Inflammatory macrophage treated with lipopolysaccharide for 1 hour (primary cell): ENCODE measurements around the gene PLCH2.

Experiments used
- DNase-seq, 2 donors: peaks; one replicate each; pipeline ENCODE4 v3.0.0-alpha.2; 2020 to 2022

The PLCH2 gene

DNA sequence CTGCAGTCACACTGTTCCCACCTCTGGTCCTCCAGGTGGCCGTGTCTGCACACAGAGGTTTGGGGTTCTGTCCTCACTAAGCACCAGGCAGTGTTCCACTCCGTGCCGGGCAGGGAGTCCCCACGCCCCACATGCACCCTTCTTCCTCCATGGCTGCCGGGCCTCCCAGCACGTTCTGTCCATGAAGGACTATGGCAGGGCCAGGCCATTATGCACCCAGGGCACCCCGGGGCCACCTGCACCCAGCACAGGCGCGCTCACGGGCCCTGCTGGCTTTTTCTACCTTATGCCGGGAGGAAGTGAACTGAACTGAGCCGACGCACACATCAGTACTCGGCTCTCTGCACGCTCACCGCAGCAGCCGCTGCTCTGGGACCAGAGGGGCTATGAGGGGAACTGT, 40.0 kb downstream of the PLCH2 start:
- no peak for DNase-seq

DNA sequence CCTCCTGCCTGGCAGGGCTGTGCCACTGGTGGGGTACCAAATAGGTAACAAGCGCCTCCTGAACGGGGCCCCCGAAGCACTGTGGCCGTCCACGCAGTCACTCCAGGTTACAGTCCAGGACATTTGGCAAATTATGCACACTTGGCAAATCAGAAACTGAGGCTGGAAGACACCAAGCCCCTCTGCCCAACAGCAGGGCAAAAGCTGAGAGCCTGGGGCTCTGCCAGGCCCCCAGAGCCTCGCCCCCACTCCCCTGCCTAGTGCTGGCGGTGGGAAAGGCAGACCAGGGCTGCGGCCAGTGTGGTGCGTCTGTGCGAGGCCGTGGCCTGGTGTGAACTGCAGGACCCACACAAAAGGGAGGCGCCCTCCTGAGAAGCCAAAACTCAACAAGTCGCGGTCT, 40.9 kb downstream of the PLCH2 start:
- DNase-seq, result no peak

GRCh38 chr1:2517966-2518365, 41.9 kb downstream of the PLCH2 start:
- DNase-seq, result no peak

- no peak for DNase-seq
Measured at GRCh38 chr1:2518528-2518927, 42.4 kb downstream of the PLCH2 start.

DNA sequence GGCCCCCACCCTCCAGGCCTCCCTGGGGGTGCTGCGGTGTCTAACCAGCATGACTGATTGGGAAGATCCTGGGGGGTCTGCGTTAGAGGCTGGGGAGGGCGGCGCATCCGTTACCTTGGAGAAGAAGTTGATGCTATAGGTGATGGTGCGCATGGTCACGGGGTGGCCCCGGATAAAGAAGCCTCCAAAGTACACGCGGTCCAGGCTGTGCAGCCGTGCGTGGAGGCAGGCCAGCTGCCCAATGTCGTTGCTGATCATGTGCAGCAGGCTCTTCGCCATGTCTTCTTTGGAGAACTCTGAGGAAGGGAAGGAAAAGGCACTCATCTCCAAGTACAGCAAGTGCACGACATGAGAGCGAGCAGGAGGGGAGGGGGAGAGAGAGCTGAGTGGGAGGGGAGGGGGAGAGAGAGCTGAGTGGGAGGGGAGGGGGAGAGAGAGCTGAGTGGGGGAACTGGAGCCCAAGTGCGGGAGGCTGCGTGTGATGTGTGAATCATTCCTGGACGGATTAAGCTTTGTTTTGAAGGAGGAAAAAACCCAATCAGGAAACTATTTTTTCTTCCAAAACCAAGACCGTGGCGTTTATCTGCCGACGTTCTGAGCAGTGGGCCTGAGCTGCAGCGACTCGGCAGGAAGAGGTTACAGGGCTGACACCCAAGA, 43.1 kb downstream of the PLCH2 start:
- DNase-seq, result no peak

DNA sequence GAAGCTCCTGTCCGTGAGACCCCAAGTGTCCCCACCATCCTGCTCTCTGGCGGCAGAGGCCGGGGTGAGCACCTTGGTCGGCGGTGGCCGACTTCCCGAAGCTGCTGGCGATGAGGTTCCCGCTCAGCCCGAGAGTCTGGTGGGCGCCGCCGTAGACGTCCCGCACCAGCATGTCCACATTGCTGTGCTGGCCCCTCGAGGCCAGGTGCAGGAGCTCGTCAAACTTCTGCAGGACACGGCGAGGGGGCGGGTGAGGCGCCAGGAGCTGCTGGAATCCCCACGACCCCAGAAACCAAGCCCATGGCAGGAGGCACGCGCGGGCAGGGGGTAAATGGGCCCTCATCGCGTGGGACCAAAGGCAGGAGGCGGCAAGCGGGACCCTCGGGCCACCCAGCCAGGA, 43.6 kb downstream of the PLCH2 start:
- DNase-seq, result no peak

DNA sequence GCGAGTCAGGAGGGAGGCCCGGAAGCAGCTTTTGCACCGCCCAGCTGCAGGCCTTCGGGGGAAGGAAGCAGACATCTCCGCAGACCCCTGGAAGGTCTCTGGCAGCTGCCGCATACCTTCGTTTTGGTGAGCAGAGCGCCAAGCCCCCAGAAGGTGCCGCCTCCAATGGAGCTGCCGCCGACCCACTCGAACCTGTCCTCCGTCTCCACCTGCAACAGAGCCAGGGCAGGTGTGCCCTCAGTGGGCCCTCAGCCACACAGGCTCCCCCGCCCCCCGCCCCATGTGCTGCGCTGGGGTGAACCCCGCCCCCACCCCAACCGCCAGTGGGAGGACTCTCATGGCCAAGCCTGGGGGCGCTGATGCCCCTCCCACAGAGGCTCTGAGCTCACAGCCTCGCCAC, 44.1 kb downstream of the PLCH2 start:
- DNase-seq, result no peak

DNA sequence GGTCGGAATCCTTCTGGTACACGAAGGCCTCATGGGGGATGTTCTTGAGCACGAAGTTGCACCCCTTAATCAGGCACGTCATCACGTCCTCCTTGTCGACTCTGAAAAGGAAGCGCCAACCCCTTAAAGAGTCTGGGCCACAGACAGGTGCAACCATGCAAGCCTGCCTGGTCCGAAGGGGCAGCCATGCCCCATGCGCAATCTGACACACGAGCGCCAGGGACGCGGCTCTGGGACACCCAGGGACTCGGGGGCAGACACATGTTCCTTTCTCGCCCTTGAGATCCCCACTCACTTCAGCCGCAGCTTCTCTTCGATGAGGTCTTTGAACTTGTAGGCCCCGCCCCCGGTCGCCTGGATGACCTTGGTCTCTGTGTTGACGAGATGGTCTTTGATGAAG, 44.7 kb downstream of the PLCH2 start:
- DNase-seq, result no peak

- no peak for DNase-seq
Measured at GRCh38 chr1:2522230-2522629, 46.1 kb downstream of the PLCH2 start.

DNA sequence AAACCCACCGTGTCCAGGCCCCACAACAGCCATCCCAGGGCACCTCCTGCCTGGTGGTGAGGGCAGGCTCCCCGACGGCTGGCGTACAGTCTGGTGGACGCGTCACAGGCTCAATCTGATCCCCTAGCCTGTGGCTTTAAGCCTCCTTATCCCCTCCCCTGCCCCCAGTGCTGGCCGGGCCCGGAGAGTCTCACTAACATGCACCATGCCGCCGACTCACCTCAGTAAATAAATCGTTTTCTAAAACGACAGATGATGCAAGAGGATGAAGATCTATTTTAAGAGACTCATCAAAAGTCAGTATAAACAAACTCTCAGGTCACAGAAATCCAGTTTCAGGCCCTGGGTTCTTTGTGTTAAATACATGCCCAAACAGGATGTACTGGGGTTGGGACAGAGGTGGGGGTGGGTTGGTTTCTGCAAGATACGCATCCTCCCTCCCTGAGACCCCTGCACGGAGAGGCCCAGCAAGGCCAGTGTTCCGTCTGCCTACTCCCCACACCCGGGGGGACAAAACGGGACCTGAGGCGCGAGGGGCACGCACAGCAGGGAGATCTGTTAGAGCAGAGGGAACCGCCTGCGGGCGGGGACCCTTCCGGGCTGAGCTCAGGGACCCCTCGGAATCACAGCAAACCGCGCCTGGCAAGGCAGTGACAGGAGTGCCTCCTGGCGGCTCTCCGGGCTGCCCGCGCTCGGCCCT, 47.3 kb downstream of the PLCH2 start:
- DNase-seq, result no peak

DNA sequence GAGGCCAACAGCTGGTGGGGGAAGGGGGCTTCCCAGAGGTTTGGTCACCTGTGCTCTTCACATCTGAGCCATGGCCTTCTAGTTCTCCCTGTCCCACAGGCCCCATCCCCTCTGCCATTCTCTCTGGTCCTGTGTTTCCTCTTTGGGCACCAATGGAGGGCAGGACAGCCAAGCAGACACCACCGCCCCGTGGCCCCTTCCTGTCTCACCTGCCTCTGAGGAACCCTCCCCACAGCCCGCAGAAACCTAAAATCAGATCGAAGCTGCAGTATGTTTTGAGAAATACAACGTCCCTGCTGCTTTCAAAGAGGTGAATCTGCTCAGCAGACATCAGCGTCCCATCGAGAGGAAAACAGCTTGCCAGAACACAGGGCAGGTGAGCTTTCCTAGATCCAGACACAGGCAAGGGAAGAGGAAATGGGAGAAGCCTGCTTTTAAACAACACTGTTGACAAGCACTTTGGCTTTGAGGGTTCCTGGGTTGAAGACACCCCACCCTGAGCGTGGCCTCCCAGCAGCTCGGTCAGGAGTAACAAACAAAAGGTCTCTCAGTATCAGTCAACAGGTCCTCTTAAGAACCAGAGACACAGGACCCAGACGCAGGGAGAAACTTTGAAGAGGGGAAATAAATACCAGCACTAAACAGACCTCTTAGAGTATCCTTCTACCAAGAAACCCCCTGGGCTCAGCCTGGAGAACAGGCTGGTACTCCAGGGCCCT, 48.0 kb downstream of the PLCH2 start:
- no peak for DNase-seq

GRCh38 chr1:2525572-2525919, 49.5 kb downstream of the PLCH2 start:
- no peak for DNase-seq

GRCh38 chr1:2525920-2526823, 50.1 kb downstream of the PLCH2 start, which contains the start of gene PANK4:
TSS of gene PANK4 (minus strand) at chr1:2526596. CDS start at chr1:2526587, 9 bp downstream.
- DNase-seq, result peak; percentile 89

DNA sequence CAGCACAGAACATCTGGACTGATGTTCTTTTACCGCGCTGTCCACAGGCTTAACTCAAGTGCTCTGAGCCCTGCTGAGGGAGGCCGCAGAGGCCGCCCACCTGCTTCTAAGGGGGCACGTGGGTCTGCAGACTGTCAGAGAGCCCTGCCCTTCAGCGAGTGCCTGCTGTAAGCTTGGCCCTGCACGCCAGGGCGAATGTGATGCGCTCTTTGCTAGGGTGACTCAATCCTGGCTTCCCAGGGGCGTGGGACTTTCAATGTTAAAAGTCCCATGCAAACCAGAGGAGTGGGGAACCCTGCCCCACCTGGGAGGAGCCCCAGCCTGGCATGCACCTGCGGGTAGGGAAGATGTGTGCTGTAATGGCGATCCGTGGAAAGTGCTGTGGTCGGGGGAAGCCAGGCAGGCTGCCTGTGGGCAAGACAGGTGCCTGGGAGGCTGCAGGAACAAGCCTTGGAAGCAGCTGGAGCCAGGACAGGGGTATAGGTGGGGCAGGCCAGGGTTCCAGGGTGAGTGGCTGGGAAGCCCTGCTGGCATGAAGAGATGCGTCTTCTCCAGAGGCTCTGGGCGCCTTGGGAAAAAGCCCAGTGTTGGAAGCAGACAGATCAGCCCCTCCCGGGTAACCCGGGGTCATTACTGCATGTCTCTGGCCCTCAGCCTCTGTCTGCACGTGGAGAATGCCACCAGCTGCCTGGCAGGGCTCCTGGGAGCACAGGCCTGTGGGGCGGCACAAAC, 50.9 kb downstream of the PLCH2 start:
- peak; percentile 7 to 62 for DNase-seq

DNA sequence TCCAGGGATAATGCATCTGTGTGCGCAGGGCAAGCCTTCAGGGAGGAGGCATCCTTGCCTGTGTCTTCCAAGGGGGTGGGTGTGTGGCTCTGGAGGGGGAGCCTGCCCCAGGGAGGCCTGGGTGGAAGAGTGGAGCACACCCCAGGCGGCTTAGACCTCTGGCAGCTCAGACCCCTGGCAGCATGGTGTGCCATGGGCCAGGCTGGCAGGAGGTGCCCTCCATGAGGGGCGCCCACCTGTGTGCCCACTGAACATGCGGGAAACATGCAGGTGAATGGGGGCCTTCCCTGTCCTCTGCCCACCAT, 51.4 kb downstream of the PLCH2 start:
- no peak for DNase-seq

DNA sequence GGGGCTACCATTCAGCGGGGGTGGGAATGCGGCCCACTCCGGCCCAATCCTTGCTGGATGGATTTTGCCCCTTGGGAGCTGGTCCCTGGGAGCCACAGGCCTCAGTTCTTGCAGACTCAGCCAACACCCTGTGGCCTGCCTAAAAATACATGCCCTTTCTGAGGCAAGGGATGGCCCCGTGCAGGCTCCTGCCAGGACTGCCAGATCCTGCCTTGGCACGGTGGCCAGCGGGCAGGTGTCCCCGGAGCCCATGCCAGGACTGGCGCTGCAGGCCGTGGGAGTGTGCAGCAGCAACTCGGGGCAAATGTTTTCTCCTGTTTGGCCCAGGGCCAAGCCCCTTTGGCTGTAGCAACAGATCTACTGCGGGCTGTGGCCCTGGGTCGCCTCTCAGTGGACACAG, 51.9 kb downstream of the PLCH2 start:
- no peak for DNase-seq

DNA sequence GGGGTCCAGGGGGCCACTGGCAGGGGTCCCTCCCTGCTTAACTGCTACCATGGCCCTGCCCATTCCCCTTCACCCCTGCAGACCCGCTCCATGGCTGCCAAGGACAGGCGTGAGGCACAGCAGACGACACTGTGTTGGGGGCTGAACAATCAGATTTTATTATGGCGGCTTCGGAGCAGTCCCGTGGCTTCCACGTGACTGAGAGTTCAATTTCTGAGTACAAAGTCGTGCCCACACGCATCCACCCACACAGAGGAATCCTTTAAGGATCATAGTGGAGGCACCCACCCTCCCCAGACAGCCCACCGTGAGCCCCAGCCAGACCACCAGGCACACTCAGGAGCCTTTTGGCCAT, 52.5 kb downstream of the PLCH2 start:
- no peak for DNase-seq

DNA sequence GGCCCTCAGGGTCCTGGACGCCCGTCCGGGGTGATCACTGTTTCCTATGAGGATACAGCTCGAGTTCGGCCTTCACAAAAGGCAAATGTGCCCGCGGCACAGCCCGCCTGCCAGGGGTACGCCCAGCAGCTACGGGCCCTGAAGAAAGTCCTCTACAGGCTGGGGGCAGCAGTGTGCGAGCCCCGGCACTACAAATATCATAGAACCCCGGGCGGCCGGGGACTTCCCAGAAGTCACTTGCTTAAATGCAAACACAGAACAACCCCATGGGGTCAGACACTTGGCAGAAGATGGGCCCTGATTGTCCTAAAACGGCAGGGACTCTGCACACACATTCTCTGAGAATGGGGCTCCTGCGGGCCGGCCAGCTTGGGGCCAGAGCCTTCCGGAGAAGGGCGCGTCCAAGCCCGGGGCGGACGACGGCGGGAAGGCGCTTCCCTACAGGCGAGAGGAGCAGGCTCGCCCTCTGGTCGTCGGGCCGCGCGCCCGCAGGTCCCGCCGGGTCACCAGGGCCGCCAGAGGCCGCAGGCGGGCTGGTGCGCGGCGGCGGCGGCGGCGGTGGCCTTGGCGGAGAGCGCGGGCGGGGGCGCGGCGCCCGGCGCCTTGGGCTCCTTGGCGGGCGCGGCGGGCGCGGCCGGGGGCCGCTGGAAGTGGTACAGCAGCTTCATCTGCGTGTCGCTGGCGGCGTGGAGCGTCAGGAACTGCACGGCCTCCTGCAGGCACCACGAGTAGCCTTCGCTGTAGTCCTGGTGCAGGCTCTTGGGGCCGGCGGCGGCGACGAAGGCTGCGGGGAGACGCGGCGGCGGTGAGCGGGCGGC, 53.1 kb downstream of the PLCH2 start:
- peak; percentile 25 to 37 for DNase-seq

DNA sequence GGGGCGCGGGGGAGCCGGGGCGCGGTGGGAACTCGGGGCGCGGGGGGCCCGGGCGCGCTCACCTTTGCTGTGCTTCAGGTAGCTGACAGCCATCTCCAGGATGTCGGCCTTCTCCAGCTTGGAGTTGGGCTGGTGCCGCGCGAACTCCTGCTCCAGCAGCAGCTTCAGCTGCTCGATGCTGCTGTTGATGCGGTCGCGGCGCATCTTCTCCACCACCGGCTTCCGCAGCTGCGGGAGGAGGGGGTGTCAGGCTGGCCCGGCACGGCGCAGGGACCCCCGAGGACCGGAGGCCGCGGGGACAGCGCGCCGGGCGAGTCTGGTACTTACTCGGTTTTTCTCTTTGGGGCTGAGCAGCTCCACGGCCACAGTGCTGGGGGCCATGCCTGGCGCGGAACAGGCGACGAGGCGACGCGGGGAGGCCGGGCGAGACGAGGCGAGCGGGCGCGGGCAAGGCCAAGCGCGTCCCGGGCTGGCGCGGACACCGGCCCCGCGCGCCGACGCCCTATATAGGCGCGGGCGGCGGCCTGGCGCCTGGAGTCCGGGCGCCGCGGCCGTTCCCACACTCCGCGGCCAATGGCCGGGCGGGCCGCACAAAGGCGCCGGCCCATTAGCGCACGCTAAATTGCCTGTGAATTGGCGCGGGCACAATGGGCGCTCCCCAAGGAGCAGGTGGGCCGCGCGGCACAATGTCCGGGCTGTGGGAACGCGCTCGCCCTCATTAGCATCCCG, 53.9 kb downstream of the PLCH2 start, which contains the start of gene HES5:
Gene HES5, minus strand, starts transcription at position 480 of the 729 bp plus-strand sequence. Its CDS starts 99 bp downstream, at position 381.
- DNase-seq, result no peak

DNA sequence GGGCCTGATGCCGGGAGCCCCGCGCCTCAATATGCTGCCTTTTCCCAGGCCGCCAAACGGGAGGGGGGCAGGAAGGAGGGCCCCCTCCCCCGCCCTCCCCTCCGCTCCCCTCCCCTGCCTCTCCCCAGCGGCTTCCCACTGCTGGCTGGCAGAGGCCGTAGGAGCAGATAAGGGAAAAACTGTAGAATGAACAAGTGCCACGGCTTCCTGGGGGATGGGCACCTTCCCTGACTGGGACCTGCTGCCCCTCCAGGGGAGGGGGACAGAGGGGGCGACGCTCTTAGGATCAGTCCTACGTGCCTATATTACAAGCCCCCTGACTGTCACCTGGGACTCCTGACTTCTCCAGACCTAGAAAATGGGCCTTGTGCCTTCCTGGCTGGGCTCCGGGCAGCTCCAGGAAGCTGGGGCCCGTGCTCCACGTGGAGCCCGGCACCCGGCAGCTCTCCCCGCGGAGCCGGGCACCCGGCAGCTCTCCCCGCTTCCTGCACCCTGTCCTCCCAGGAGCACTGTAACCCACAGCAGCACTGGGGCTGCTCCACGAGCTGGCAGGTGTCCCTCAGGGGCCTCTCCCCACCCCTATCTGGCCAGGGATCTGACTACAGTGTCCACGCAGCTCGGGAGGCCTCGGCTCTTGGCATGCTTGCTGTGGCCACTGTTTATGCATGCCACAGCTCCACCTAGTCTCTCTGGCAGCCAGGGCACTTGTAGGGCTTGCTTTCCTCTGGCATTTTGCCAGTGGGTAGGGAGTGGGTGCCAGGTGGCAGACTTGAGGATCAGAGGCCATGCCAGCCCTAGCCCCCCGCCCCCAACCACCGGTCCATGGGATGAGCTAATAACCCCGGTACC, 54.6 kb downstream of the PLCH2 start:
- no peak for DNase-seq
